HG02678 (cell line): ENCODE measurements around the gene DHRS1.
"Not testable (repeated sequence)": the region's sequence is repeated elsewhere in the genome, so short reads cannot be mapped to it uniquely, and the experiment has no call there.

Experiments
- ATAC-seq: cut with Tn5 transposase; IDR thresholded peaks from one replicate; pipeline ENCODE4 v1.9.1; 2021; ENCODE audit warnings: mild to moderate bottlenecking, moderate library complexity; ENCODE audit not compliant: unreplicated experiment

The DHRS1 gene

GRCh38 chr14:24252289-24253124 is 47.1 kb downstream of the DHRS1 start:
- ATAC-seq: no peak

DNA sequence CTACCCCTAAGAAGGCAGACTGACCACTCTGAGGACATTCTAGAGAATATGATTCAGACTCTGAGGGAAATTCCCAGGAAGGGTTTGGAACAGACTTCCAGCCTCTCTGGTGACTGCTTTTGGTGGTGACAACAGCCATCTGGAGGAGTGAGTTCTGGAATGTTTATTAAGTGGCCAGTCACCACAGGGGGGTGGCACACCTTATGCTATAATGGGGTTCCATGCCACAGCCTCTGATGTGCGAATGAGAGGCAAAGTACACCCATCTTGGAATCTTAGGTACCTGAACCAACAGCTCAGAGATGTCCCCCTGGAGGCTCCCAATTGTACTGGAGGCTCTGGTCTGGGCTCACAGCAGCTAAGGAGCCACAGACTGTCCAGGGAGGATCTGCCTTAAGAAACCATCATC is 47.7 kb downstream of the DHRS1 start:
- ATAC-seq: no peak

DNA sequence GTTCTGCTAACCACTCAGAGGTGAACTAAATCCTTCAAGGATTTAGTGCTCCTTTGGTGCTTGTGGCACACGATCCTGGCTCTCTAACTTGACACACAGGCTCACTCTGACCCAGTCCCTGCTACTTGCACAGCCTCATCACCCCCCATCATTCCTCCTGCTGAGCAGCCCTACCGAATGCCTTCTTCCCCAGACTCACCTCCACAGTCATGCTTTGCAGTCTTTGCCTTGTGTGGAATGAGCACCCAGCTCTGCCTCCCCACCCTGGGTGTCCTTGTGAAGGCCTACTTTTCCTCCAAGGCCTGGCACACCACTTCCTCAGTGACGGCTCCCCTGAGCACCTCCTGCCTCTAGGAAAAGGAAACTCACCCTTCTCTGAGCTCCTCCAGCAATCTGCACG is 49.2 kb downstream of the DHRS1 start:
- no peak for ATAC-seq

GRCh38 chr14:24249230-24250021 is 50.2 kb downstream of the DHRS1 start:
- ATAC-seq: no peak

GRCh38 chr14:24247422-24247821 is 52.2 kb downstream of the DHRS1 start:
- no peak for ATAC-seq

DNA sequence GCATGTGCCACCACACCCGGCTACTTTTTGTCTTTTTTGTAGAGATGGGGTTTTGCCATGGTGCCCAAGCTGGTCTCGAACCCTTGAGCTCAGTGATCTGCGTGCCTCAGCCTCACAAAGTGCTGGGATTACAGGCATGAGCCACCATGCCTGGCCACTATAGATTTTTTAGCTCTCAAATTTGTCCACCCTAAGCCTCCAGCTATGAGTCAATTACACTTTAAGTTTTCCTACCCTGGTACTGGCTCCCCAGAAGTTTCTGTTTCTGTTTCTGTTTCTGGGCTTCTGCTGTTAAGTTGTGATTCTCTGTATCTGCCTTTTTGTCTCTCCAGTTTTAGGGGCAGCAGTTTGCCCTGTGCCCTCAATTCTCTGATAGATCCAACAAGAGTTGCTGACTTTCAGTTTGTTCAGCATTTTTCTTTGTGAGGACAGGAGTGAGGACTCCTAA is 52.8 kb downstream of the DHRS1 start:
- ATAC-seq: peak; percentile 20

DNA sequence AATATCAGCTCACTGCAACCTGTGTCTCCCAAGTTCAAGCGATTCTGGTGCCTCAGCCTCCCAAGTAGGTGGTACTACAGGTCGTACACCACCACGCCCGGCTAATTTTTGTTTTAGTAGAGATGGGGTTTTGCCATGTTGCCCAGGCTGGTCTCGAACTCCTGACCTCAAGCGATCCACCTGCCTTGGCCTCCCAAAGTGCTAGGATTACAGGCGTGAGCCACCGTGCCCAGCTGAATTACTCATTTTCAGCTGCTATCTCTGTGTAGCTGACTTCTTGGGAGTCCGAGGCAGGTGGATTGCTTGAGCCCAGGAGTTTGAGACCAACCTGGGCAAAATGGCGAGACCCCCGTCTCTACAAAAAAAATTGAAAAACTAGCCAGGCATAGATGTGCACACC is 54.2 kb downstream of the DHRS1 start:
- not testable (repeated sequence) for ATAC-seq

- ATAC-seq: no peak
Observed at GRCh38 chr14:24243336-24243836, 56.2 kb downstream of the DHRS1 start.

DNA sequence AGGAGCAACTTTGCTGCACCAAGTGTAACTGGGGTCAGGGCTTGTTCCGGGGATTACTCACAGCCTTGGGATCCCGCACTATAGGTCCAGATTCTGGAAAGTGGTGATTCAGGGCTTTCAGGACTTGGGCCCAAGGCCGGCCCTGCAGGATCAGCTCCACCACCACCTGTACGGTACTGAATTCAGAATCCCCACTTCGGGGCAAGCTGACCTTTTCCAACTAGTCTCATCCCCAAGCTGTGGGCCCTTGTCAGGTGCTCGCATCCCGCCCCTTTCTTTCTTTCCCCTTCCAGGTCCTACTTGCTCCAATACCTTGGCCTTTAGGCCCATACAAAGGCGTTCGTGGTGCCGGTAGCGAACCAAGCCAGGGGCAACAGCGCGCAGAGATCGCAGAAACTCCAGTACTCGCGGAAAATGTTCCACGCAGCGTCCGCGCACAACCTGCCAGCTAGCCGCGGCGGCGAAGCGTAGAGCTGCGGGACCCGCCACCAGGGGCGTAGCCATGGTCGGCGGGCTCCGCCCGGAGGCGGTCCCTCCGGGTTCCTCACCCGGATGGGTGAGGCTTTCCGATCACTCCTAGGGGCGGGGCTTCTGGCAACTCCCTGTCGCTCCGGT is 57.6 kb downstream of the DHRS1 start:
- ATAC-seq: peak; percentile 79
